Glutamatergic neuron (in vitro differentiated cells): Measurements from ENCODE around the gene HHIP. TPM values are rescaled to one million over a fixed set of nuclear protein-coding genes. Genes with fewer than 3 reads are reported as not detected.

Source experiments
- DNase-seq: peaks from one replicate; pipeline ENCODE4 v3.0.0; 2022
- H3K27ac Mint-ChIP-seq: one replicate; pipeline ENCODE4 v1.8.0; 2020; ENCODE audit warnings: mild to moderate bottlenecking, mixed read lengths, inconsistent platforms; ENCODE audit not compliant: unreplicated experiment
- H3K27me3 Mint-ChIP-seq: one replicate; pipeline ENCODE4 v1.8.0; 2020; ENCODE audit warnings: mild to moderate bottlenecking, moderate library complexity, mixed read lengths, inconsistent platforms; ENCODE audit not compliant: unreplicated experiment
- H3K36me3 Mint-ChIP-seq: one replicate; pipeline ENCODE4 v1.8.0; 2020; ENCODE audit warnings: mild to moderate bottlenecking, mixed read lengths, inconsistent platforms; ENCODE audit not compliant: unreplicated experiment
- H3K4me1 Mint-ChIP-seq: one replicate; pipeline ENCODE4 v1.8.0; 2020; ENCODE audit warnings: mild to moderate bottlenecking, low read depth, mixed read lengths, inconsistent platforms; ENCODE audit not compliant: unreplicated experiment
- H3K4me3 Mint-ChIP-seq: one replicate; pipeline ENCODE4 v1.8.0; 2020; ENCODE audit warnings: mild to moderate bottlenecking, mixed read lengths, inconsistent platforms; ENCODE audit not compliant: unreplicated experiment
- H3K9me3 Mint-ChIP-seq: one replicate; pipeline ENCODE4 v1.8.0; 2020; ENCODE audit warnings: mild to moderate bottlenecking, moderate library complexity, mixed read lengths, inconsistent platforms; ENCODE audit not compliant: unreplicated experiment
- CTCF ChIP-seq: fragments of 200-600 bp; sonication (generic); IDR thresholded peaks from one replicate; pipeline ENCODE4 v1.5.0; 2021; ENCODE audit not compliant: partially characterized antibody, unreplicated experiment
- total RNA-seq: library from RNA; stranded (reverse); fragmentation: NEBNext Ultra II Directional; extraction: Animal tissue kit (Norgen Biotek cat#: 25700); gene quantifications from one replicate; pipeline ENCODE4 v1.2.1, GENCODE V29; 2021; ENCODE audit not compliant: unreplicated experiment

Gene HHIP
- total RNA-seq, 1 donor from 2014 or later = 9.7 TPM

GRCh38 chr4:144683516-144683915 is 37.6 kb downstream of the HHIP start:
- no peak for DNase-seq
- Mint-ChIP-seq H3K9me3 (no peaks in the 10 kb centered on the region), H3K27ac (no peak overlapping the region), H3K27me3 (peaks cover 2% of the 10 kb centered on the region), H3K4me3 (no peak overlapping the region), H3K36me3 (no peaks in the 10 kb centered on the region), H3K4me1 (no peaks in the 10 kb centered on the region)
- no peak for TF ChIP-seq CTCF

- no peaks in the 10 kb centered on the region for H3K27me3 Mint-ChIP-seq
- no peaks in the 10 kb centered on the region for H3K4me1 Mint-ChIP-seq
- no peak overlapping the region for H3K27ac Mint-ChIP-seq
- H3K4me3 Mint-ChIP-seq = no peak overlapping the region
- H3K36me3 Mint-ChIP-seq = no peaks in the 10 kb centered on the region
- no peak for TF ChIP-seq CTCF
- no peak for DNase-seq
- H3K9me3 Mint-ChIP-seq = no peaks in the 10 kb centered on the region
Measured at GRCh38 chr4:144685911-144686310, 40.0 kb downstream of the HHIP start.

- no peak overlapping the region for H3K4me3 Mint-ChIP-seq
- H3K36me3 Mint-ChIP-seq = no peaks in the 10 kb centered on the region
- no peaks in the 10 kb centered on the region for H3K4me1 Mint-ChIP-seq
- no peak for TF ChIP-seq CTCF
- DNase-seq = no peak
- H3K9me3 Mint-ChIP-seq = no peaks in the 10 kb centered on the region
- H3K27me3 Mint-ChIP-seq = no peaks in the 10 kb centered on the region
- H3K27ac Mint-ChIP-seq = no peak overlapping the region
Measured at GRCh38 chr4:144686921-144687320, 41.0 kb downstream of the HHIP start.

DNA sequence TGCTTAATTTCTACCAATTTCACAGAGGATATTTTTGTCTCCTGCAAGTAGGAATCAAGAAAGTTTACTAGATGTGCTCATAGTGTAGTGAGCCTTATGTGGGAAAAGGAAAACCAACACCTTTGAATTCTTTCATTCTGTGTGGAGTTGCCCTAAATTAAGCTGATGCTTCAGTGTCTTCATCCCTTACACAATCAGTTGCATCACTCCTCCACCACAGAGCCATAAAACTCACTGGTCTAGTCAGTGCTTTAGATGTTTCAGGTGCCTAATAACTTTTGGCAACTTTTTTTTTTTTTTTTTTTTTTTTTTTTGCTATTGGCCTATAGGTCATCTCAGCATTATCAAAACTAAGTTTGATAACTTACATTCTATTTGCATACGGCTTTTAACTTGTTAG is 41.5 kb downstream of the HHIP start:
- no peak for TF ChIP-seq CTCF
- H3K27ac Mint-ChIP-seq = no peak overlapping the region
- no peaks in the 10 kb centered on the region for H3K27me3 Mint-ChIP-seq
- H3K9me3 Mint-ChIP-seq = no peaks in the 10 kb centered on the region
- H3K4me3 Mint-ChIP-seq = no peak overlapping the region
- no peak for DNase-seq
- H3K4me1 Mint-ChIP-seq = no peaks in the 10 kb centered on the region
- no peaks in the 10 kb centered on the region for H3K36me3 Mint-ChIP-seq

DNA sequence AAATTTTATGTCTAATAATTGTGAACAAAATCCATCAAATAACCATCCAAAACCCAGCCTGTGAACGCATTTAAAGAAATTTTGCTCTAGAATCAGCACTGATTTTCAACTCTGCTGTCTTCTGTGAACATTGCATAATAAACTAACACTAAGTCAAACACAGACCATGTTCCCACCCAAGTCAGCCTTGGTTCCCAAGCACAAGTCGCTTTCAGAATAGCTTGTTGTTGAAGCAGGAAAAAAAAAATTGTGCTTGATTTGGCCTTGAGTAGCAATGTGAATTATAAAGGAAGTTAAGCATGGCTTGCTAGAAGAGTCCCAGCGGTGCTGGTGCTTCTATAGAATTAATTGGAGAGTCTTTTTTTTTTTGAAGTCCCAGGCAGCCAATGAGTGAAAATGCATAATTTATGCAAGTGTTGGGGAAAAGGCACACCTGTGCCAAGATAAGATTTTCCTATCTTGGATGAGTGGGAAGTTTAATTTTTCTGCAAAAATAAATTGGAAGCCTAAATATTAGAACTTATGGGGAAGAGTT is 42.1 kb downstream of the HHIP start:
- no peaks in the 10 kb centered on the region for H3K36me3 Mint-ChIP-seq
- no peak for DNase-seq
- no peaks in the 10 kb centered on the region for H3K27me3 Mint-ChIP-seq
- no peaks in the 10 kb centered on the region for H3K9me3 Mint-ChIP-seq
- no peaks in the 10 kb centered on the region for H3K4me1 Mint-ChIP-seq
- no peak for TF ChIP-seq CTCF
- no peak overlapping the region for H3K27ac Mint-ChIP-seq
- H3K4me3 Mint-ChIP-seq = no peak overlapping the region
